HEK293 (cell line): ENCODE results near the gene AURKB.

Experiments used
- CTCF ChIA-PET: fragments of 350-600 bp; formaldehyde crosslinking; extraction: SDS; loops from one replicate; lab custom pipeline; 2021; ENCODE audit warnings: antibody characterized with exemption; lab: Yijun Ruan, JAX
- POLR2A ChIA-PET: fragments of 300-600 bp; formaldehyde crosslinking; extraction: SDS; loops from one replicate; lab custom pipeline; 2020; ENCODE audit warnings: antibody characterized with exemption, inconsistent platforms; lab: Yijun Ruan, JAX
- H3K27ac ChIP-seq: fragments of 200-500 bp; sonication (Bioruptor generic); 2 replicates; pipeline ENCODE4 v1.5.1; 2014; ENCODE audit warnings: low read depth, low read length, control low read depth, inconsistent platforms; ENCODE audit errors: extremely low read depth
- H3K36me3 ChIP-seq, 2 experiments: fragments of 200-500 bp in 1 of 2; sonication (Bioruptor generic) in 1 of 2; 1 replicate in 1 of 2; 2 replicates in 1 of 2; pipeline ENCODE4 v1.5.1; 2014 to 2017; ENCODE audit warnings: inconsistent platforms in 2 of 2, low read length in 2 of 2; ENCODE audit not compliant: control insufficient read depth in 2 of 2, insufficient read depth in 1 of 2
- H3K4me1 ChIP-seq: fragments of 200-500 bp; sonication (Bioruptor generic); 2 replicates; pipeline ENCODE4 v1.5.1; 2014; ENCODE audit warnings: mild to moderate bottlenecking, low read length, inconsistent platforms; ENCODE audit not compliant: control insufficient read depth, insufficient read depth
- H3K4me3 ChIP-seq: 2 replicates; pipeline ENCODE4 v1.5.1; 2011; ENCODE audit warnings: low read depth, mild to moderate bottlenecking, control low read depth, low read length, moderate library complexity
- H3K9me3 ChIP-seq: fragments of 200-500 bp; sonication (Bioruptor generic); 2 replicates; pipeline ENCODE4 v1.5.1; 2014; ENCODE audit warnings: low read depth, low read length, inconsistent platforms; ENCODE audit not compliant: control insufficient read depth, insufficient read depth
- FEZF1 ChIP-seq: fragments of 450-650 bp; formaldehyde crosslinking; IDR thresholded peaks from 2 replicates; pipeline ENCODE4 v1.5.1; 2016; ENCODE audit warnings: missing biosample characterization, missing genetic modification characterization
- KLF1 ChIP-seq: fragments of 450-650 bp; formaldehyde crosslinking; IDR thresholded peaks from 2 replicates; pipeline ENCODE4 v1.5.1; 2016; ENCODE audit warnings: missing biosample characterization, missing genetic modification characterization
- MYNN ChIP-seq: fragments of 450-650 bp; formaldehyde crosslinking; IDR thresholded peaks from 2 replicates; pipeline ENCODE4 v1.5.1; 2016; ENCODE audit warnings: missing biosample characterization, missing genetic modification characterization, borderline replicate concordance
- PRDM6 ChIP-seq: fragments of 450-650 bp; formaldehyde crosslinking; IDR thresholded peaks from 2 replicates; pipeline ENCODE4 v1.5.1; 2017; ENCODE audit warnings: missing biosample characterization, missing genetic modification characterization
- SP7 ChIP-seq: fragments of 450-650 bp; formaldehyde crosslinking; IDR thresholded peaks from 2 replicates; pipeline ENCODE4 v1.5.1; 2016; ENCODE audit warnings: missing biosample characterization, missing genetic modification characterization
- WT1 ChIP-seq: fragments of 450-650 bp; formaldehyde crosslinking; IDR thresholded peaks from 2 replicates; pipeline ENCODE4 v1.5.1; 2016; ENCODE audit warnings: missing biosample characterization, missing genetic modification characterization
- ZBTB10 ChIP-seq: fragments of 450-650 bp; formaldehyde crosslinking; IDR thresholded peaks from 2 replicates; pipeline ENCODE4 v1.5.1; 2016; ENCODE audit warnings: missing biosample characterization, missing genetic modification characterization
- ZBTB26 ChIP-seq: fragments of 450-650 bp; formaldehyde crosslinking; optimal IDR thresholded peaks from 2 replicates; pipeline ENCODE3; 2016; ENCODE audit warnings: missing biosample characterization, mild to moderate bottlenecking, missing genetic modification characterization
- ZFP37 ChIP-seq: fragments of 450-650 bp; formaldehyde crosslinking; IDR thresholded peaks from 2 replicates; pipeline ENCODE4 v1.5.1; 2016; ENCODE audit warnings: missing biosample characterization, missing genetic modification characterization
- ZNF114 ChIP-seq: fragments of 450-650 bp; formaldehyde crosslinking; IDR thresholded peaks from 2 replicates; pipeline ENCODE4 v1.5.0; 2017; ENCODE audit warnings: missing biosample characterization, missing genetic modification characterization
- ZNF2 ChIP-seq: fragments of 450-650 bp; formaldehyde crosslinking; IDR thresholded peaks from 2 replicates; pipeline ENCODE4 v1.5.1; 2016; ENCODE audit warnings: missing biosample characterization, missing genetic modification characterization
- ZNF311 ChIP-seq: fragments of 450-650 bp; formaldehyde crosslinking; IDR thresholded peaks from 2 replicates; pipeline ENCODE4 v1.5.1; 2017; ENCODE audit warnings: missing biosample characterization, missing genetic modification characterization, borderline replicate concordance
- ZNF391 ChIP-seq: fragments of 450-650 bp; formaldehyde crosslinking; IDR thresholded peaks from 2 replicates; pipeline ENCODE4 v1.5.1; 2016; ENCODE audit warnings: low read depth, missing biosample characterization, missing genetic modification characterization, borderline replicate concordance
- ZNF449 ChIP-seq: fragments of 450-650 bp; formaldehyde crosslinking; IDR thresholded peaks from 2 replicates; pipeline ENCODE4 v1.5.1; 2017; ENCODE audit warnings: missing biosample characterization, mild to moderate bottlenecking, missing genetic modification characterization, moderate library complexity
- ZNF518A ChIP-seq: fragments of 450-650 bp; formaldehyde crosslinking; conservative IDR thresholded peaks from 2 replicates; pipeline ENCODE4 v1.5.1; 2016; ENCODE audit warnings: low read depth, missing biosample characterization, missing genetic modification characterization
- ZNF600 ChIP-seq: fragments of 450-650 bp; formaldehyde crosslinking; IDR thresholded peaks from 2 replicates; pipeline ENCODE4 v1.5.1; 2016; ENCODE audit warnings: missing biosample characterization, missing genetic modification characterization
- ZNF692 ChIP-seq: fragments of 450-650 bp; formaldehyde crosslinking; IDR thresholded peaks from 2 replicates; pipeline ENCODE4 v1.5.1; 2016; ENCODE audit warnings: missing biosample characterization, missing genetic modification characterization
- ZSCAN16 ChIP-seq: fragments of 450-650 bp; formaldehyde crosslinking; IDR thresholded peaks from 2 replicates; pipeline ENCODE4 v1.5.1; 2016; ENCODE audit warnings: missing biosample characterization, missing genetic modification characterization

Gene AURKB

GRCh38 chr17:8221663-8222379, 11.4 kb upstream of the AURKB start (continued):
- TF ChIP-seq ZNF600 (tag by site-specific recombination), result peak; percentile 52; the same call in 1 of the 2 replicates
- peak; percentile 12; the same call in 1 of the 2 replicates for TF ChIP-seq ZNF391 (tag by site-specific recombination)
- peak; percentile 18; the same call in 1 of the 2 replicates for TF ChIP-seq ZBTB10 (tag by site-specific recombination)
- peak; percentile 37 for TF ChIP-seq ZBTB26 (tag by site-specific recombination)

GRCh38 chr17:8220783-8221662, 10.6 kb upstream of the AURKB start:
- Histone ChIP-seq H3K4me3 (peak overlapping the region; percentile 78), H3K27ac (peak overlapping the region; percentile 93), H3K9me3 (no peaks in the 10 kb centered on the region), H3K36me3 (no peaks in the 10 kb centered on the region), H3K4me1 (peaks cover 5% of the 10 kb centered on the region; the same call in 1 of the 2 replicates)
- ChIA-PET CTCF (interaction anchor here (0.6 to 2.1 kb wide), 11 partner anchors 9 to 1076 kb away, joined by 3 to 15 read pairs (median 4); partner anchors contain the start of gene BORCS6), POLR2A (interaction anchor here (1.0 to 9.6 kb wide), 19 partner anchors 12 to 162 kb away, joined by 3 to 218 read pairs (median 9); partner anchors contain the start of genes ALOXE3, AURKB, BORCS6 and CTC1)
- peak; percentile 89 for TF ChIP-seq MYNN
- TF ChIP-seq ZNF2 (tag by site-specific recombination), result peak; percentile 87
- TF ChIP-seq ZNF311, result no peak
- TF ChIP-seq ZFP37 (tag by site-specific recombination), result peak; percentile 25; the same call in 1 of the 2 replicates
- 0 out of 2 replicates have a peak, but pooled peaks have one; percentile 7 for TF ChIP-seq KLF1 (tag by site-specific recombination)
- TF ChIP-seq ZNF692 (tag by site-specific recombination), result peak; percentile 79
- TF ChIP-seq SP7 (tag by site-specific recombination), result peak; percentile 75
- TF ChIP-seq WT1 (tag by site-specific recombination), result 0 out of 2 replicates have a peak, but pooled peaks have one; percentile 9
- TF ChIP-seq ZNF114 (tag by site-specific recombination), result no peak
- TF ChIP-seq FEZF1 (tag by site-specific recombination), result peak; percentile 25; the same call in 1 of the 2 replicates
- peak; percentile 64; the same call in 1 of the 2 replicates for TF ChIP-seq ZNF449 (tag by site-specific recombination)
- peak; percentile 28; the same call in 1 of the 2 replicates for TF ChIP-seq ZSCAN16 (tag by site-specific recombination)
- peak; percentile 71 for TF ChIP-seq PRDM6 (tag by site-specific recombination)
- TF ChIP-seq ZNF518A (tag by site-specific recombination), result no peak
